Measurements from ENCODE around the gene DBP. TPM values are rescaled to one million over a fixed set of nuclear protein-coding genes. Genes with fewer than 3 reads are reported as not detected.

DBP gene
- total RNA-seq, 1 donor from 2014 or later = 3.4 TPM

GRCh38 chr19:48582168-48582567 is 55.0 kb downstream of the DBP start:
- no peak for DNase-seq (ENCODE audit: low read depth in 2 of 2)

Other genes starting within 250 kb of the DBP start
- 34.9 and 37.0 TPM in 2 replicates for gene KDELR1, start 245.8 kb downstream of the DBP start, total RNA-seq
- 0.20 and 0.22 TPM in 2 replicates for gene GRIN2D, start 243.7 kb downstream of the DBP start, total RNA-seq
- 10.0 and 14.5 TPM in 2 replicates for gene GRWD1, start 191.4 kb downstream of the DBP start, total RNA-seq
- gene KCNJ14, start 181.8 kb downstream of the DBP start, total RNA-seq = under 0.01 and 0.20 TPM in 2 replicates
- gene CYTH2, start 168.0 kb downstream of the DBP start, total RNA-seq = 40.1 and 43.1 TPM in 2 replicates
- gene LMTK3, start 125.5 kb downstream of the DBP start, total RNA-seq = under 0.01 TPM in 1 of 2 replicates, not detected in the other
- gene SULT2B1, start 85.2 kb downstream of the DBP start, total RNA-seq = not detected in 2 replicates
- gene SPACA4, start 30.6 kb downstream of the DBP start, total RNA-seq = not detected in 2 replicates
- 0.40 and 0.65 TPM in 2 replicates for gene FAM83E, start 22.3 kb downstream of the DBP start, total RNA-seq
- 2,223 and 2,324 TPM in 2 replicates for gene RPL18, start 18.2 kb downstream of the DBP start, total RNA-seq
- gene SPHK2, start 17.9 kb downstream of the DBP start, total RNA-seq = 5.4 and 6.3 TPM in 2 replicates
- 3.1 and 8.1 TPM in 2 replicates for gene CA11, start 8.8 kb upstream of the DBP start, total RNA-seq
- gene NTN5, start 35.6 kb upstream of the DBP start, total RNA-seq = not detected in 2 replicates
- not detected in 2 replicates for gene FUT2, start 58.6 kb upstream of the DBP start, total RNA-seq
- under 0.01 and 0.22 TPM in 2 replicates for gene MAMSTR, start 82.3 kb upstream of the DBP start, total RNA-seq
- 51.4 and 74.0 TPM in 2 replicates for gene RASIP1, start 103.2 kb upstream of the DBP start, total RNA-seq
- gene IZUMO1, start 109.5 kb upstream of the DBP start, total RNA-seq = 0.20 and 0.22 TPM in 2 replicates
- 4.8 and 8.3 TPM in 2 replicates for gene FUT1, start 115.3 kb upstream of the DBP start, total RNA-seq
- under 0.01 TPM in 1 of 2 replicates, not detected in the other for gene FGF21, start 118.1 kb upstream of the DBP start, total RNA-seq
- 26.2 and 28.3 TPM in 2 replicates for gene BCAT2, start 173.7 kb upstream of the DBP start, total RNA-seq
- gene HSD17B14, start 199.1 kb upstream of the DBP start, total RNA-seq = 0.60 and 2.6 TPM in 2 replicates
- gene PLEKHA4, start 231.2 kb upstream of the DBP start, total RNA-seq = 2.4 and 7.1 TPM in 2 replicates
- gene PPP1R15A, start 235.0 kb upstream of the DBP start, total RNA-seq = 21.6 and 63.9 TPM in 2 replicates

All from lung microvascular endothelial cell (primary cell).